ENCODE measurements around the gene LGMN. TPM values are rescaled to one million over a fixed set of nuclear protein-coding genes. Genes with fewer than 3 reads are reported as not detected.

LGMN gene
- total RNA-seq, 1 donor from 2014 or later: 27.4 TPM

DNA sequence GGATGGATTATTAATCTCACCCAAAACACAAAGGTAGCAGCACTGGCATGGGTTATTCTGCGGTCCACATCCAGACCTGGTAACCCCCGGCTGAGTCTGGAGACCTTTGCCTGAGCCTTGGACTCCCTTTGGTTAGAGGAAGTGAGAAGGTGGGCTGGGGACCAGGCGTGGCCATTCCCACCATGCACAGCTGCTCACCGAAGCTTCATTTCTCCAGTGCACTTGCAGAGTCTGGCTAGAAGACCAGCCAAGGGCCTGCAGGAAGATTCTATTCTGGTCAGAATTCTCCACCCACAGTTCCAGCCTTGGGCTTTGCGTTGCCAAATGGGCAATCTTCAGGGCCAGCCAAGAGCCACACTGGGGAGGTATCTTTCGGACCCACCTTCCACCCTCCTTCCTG is 73.0 kb downstream of the LGMN start:
- no peak for ATAC-seq

DNA sequence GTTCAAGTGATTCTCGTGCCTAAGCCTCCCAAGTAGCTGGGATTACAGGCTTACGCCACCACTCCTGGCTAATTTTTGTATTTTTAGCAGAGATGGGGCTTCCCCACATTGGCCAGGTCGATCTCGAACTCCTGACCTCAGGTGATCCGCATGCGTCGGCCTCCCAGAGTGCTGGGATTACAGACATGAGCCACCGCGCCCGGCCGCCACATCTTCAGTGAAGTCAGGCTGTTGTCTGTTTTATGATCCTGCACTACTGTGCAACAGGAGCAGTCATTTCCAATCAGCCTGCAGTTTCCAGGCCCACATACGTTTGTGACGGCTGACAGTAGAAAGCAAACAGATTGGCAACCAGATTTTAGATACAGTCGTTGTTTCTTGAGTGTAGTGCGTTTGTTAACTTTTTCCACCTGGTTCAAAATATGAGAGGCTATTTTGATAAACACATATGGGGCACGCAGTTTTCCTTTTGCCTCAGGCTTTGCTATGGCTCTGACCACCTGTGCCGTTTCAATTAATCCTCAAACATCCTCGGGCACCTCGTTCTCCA is 74.8 kb downstream of the LGMN start:
- no peak for ATAC-seq

GRCh38 chr14:92670643-92671366 is 77.6 kb downstream of the LGMN start:
- ATAC-seq: no peak

DNA sequence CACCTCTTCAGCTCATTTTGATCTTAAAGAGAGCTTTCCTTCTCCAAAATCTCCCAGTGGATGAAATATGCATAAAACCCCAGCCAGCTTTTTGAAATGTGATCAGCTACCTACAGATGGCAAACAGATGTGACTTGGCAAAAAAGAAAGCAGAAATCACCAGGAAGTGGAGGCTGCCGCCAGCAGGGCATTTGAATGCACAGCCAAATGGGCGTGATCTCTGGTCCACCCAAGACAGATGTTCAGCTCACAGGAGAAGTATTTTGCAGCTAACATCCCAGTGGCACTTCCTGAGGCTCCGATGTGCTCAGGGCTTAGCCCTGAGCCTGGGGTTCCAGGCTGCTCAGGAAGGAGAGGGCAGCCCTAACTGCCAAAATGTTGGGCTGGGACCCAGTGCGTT is 78.3 kb downstream of the LGMN start:
- no peak for ATAC-seq

DNA sequence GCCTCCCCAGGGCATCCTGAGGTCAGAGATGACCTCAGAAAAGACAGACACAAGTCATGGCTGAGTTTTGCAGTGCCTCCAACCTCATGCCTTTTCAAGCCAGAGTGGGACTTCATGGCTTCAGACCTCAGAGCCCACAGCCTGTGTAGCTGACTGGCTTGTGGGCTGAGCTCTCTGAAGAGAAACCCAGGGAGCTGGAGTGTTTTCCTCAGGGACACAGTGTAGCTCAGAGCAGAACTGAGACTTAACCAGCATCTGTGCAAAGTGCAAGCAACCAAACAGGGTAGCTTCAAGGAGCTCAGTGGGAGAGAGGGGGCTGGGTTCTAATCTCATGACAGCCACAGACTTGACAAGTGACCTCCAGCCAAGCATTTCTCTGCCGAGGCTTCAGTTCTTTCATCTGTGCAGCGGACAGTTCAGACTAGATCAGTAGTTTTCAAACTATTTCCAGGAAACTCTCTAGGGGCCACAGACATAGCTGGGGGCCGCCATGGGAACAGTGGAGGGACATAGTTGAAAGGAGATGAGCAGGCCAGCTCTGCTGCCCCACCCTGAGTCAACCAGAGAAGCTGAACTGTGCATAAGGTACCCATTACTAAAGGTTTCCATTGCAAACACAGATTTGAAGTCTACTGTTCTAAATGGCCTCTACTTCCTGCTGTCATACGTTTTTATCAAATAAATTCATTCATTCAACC is 80.0 kb downstream of the LGMN start:
- no peak for ATAC-seq

DNA sequence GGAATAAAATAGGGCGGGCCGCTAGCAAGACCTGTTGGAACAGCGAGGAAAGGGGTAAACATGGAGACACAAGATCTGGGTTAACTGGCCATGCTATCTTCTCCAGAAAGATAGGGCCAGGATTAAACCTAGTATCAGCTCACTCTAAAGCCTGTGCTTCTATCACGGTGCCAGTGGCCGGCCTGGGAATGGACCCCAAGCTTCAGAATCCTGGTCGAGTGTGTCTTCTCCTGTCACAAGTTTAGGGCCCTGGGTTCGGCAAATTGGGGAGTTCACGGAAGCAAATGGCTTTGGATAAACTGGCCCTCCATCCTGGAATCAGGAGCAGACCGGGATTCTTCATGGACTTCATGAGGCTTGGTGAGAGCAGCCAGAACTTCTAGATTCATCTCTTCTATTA is 82.2 kb downstream of the LGMN start:
- ATAC-seq: no peak

DNA sequence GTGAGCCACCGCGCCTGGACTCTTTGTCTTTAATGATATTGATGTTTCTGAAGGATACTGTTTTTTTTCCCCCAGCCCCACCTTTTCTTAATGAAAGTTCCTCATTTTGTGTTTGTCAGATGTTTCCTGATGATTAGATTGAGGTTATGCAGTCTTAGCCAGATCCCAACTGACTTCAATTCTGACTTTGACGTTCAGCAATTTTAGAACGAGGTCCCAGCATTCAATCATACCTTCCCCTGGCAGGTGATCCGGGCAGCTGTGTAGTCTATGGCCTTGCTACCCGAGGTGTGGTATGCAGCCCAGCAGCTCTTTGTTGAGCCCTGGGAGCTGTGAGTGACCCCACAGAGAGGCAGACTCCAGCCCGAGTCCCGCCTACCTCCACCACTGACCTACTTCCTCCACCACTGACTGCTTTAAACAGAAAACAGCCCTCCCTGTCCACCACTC is 82.7 kb downstream of the LGMN start:
- peak; percentile 39 for ATAC-seq

DNA sequence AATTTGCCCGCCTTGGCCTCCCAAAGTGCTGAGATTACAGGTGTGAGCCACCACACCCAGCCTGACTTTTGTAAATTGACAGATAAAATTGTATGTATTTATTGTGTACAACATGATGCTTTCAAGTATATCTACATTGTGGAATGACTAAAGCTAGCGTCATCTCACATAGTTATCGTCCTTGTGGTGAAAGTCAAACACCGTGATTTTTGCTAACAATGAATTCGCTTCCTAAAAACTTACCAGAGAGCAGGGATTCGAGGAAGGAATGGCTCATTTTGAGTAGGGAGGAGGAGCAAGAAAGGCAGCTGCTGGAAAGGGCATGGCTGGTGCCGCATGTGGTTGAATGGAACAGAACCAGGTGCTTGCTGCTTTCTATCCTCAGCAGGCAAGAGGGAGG is 85.4 kb downstream of the LGMN start:
- ATAC-seq: no peak

GRCh38 chr14:92660571-92660970 is 87.9 kb downstream of the LGMN start:
- no peak for ATAC-seq

GRCh38 chr14:92659765-92660561 is 88.5 kb downstream of the LGMN start:
- ATAC-seq: peak; percentile 49

GRCh38 chr14:92658684-92659083 is 89.7 kb downstream of the LGMN start:
- no peak for ATAC-seq

DNA sequence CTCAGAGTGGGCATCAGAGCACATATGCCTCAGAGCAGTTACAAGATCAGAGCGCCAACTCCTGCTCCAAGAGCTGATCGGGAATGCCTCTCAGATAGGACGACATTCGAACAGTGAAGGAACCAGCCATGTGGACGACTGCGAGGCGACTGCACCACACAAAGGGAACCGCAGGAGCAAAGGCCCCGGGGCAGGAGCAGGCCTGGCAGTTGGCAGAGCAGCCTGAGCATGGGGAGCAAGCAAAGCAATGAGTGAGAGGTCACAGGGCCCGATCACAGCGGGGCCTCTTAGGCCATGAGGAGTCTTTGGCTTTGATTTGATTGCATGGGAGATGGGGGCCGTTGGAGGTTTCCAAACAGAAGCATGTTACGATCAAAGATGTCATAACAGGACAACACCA is 90.3 kb downstream of the LGMN start:
- no peak for ATAC-seq

DNA sequence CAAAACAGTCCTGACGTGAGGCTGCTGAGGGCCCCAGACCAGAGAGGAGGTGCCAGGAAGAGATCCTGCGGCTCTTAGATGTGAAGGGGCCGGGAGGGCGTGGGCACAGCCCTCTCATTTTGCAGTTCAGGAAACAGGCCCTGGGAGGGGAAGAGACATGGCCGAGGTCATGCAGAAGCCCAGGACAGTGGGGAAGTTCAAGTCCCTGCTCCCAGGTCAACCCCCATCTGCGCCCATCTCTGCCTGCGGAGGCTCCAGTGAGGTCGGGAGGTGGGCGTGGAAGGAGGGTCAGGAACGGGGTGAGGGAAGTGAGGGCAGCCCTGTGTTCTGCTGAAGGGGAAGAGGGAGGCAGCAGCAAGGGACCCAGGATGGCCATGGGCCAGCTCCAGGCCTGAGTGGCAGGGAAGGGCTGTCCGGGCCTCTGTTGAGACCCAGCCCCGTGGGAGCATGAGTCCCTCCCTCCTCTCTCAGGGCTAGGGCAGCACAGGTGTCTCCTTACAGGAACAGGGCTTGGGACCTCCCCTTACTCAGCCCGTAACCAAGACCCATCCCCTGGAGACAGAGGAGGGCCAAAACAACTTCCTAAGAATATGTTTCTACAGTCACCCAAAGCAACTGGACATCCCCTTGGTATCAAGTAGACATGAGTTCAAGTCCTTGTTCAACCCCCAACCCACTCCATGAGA is 90.8 kb downstream of the LGMN start:
- no peak for ATAC-seq

DNA sequence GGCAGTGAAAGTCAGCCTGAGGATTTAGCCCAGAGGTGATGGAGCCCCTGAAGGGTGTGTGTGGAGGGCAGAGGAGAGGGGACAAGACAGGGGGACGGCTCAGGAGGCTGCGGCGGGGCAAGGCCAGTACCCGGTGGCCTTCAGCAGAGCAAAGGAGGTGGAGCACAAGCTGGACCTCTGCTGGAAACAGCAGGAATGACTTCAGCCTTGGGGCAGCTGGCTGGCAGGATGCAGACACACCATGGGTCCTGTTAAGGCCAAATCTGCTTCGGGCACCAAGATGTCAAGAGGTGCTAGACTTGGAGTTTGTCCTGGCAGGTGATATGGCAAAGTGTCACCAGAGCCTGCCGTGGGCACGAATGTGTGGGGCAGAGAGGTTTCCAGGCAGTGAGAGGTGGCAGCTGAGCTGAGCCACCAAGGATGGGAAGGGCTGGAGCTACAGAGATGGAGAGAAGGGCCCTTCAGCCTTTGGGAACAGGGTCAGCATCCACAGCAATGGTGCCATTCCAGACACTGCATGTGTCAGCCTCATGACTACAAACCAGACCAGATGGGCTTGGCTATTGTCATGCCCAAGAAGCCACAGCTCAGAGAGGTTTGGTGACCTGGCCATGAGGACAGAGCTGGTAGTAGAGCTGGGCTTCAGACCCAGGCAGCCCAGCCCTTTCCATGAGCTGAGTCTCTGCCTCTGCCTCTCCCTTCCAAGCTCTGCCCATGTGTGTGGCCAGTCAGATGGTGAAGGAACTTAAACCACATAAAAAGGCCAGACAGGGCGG is 91.9 kb downstream of the LGMN start:
- ATAC-seq: no peak

DNA sequence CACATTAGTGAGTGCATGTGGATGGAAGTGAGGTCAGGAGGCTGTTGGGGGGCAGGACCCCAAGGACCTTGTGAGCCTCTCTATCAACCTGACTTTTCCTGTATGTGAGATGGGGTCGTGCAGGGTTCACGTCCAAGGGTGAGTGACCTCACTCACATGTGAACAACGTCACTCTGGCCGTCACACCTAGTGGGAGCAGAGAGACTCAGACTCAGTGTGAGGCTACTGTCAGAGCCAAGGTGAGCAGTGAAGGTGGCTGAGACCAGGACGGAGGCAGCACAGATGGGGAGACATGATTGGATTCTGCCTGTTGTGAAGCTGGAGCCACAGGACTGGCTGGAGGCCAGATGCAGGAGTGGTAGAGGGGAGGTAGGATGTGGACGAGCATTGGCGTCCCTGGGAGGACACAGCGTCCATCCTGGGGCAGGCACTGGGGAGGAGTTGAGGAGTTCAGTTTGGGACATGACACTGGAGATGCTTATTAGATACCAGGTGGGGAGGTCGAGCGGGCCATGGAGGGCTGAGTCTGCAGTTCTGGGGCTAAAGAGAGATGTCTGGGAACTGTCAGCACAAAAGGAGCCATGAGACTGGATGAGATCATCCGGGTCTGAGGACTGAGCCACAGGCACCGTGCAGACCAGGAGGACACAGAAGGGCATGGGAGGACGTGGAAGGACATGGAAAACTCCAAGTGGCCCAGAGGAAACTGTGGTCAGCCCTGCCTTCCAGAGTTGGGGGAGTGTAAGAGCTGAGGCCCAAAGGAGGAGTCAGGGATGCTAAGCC is 92.8 kb downstream of the LGMN start:
- no peak for ATAC-seq

DNA sequence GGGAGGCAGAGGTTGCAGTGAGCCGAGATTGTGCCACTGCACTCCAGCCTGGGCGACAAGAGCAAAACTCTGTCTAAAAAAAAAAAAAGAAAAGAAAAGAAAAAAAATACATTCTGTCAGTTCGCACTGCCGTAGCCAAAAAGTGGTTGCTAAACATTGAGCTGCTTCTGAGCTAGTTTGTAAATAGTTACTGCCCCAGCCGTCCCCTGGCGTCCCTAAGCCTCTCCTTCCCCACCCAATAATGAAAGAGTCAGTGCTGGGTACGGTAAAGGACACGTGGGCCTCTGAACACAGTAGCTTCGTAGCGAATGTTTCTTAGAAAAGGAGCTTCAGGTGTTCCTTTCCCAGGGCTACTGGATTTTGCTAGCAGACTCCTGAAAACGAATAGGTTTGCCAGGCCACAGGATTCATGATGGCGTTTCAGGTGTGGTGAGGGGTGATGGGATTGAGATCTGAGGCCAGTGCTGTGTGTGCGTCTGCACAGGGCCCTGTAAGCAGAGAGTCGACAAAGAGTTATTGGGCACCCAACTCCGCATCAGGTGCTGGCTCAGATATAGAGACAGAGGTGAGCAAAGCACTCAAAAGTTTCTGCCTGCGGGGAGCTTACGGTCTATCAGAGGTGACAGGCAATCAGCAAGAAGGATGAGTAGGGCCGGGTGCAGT is 94.1 kb downstream of the LGMN start:
- no peak for ATAC-seq
